ENCODE data around the gene INHBA. TPM values are rescaled to one million over a fixed set of nuclear protein-coding genes. Genes with fewer than 3 reads are reported as not detected.

Gene INHBA
- 10 to 100 TPM in 4 of 6 donors, 1 to 10 TPM in 2; 2.1 to 76.5 (median 42.4) TPM for total RNA-seq

- Histone ChIP-seq H3K27me3 (no peaks in the 10 kb centered on the region), H3K4me3 (no peak within 1 kb of the TSS), H3K4me1 (peaks cover 8 to 25% (median 19%) of the 10 kb centered on the region in 4 donors), H3K36me3 (no peaks in the 10 kb centered on the region), H3K9me3 (no peaks in the 10 kb centered on the region), H3K27ac (no peak within 1 kb of the TSS)
- ATAC-seq (ENCODE audit: low FRiP score in 2 of 2) (peak in 1 of 2 donors; percentile 23), DNase-seq (no peak)
- WGBS, 2 donors, result 61 to 76% methylated on average over 3 of the region's 3 CpGs
- TF ChIP-seq POLR2A (IDR thresholded peaks at IDR 0.05) (no peak), EP300 (IDR thresholded peaks at IDR 0.05) (no peak), POLR2AphosphoS5 (IDR thresholded peaks at IDR 0.05) (no peak), CTCF (IDR thresholded peaks at IDR 0.05) (no peak)
These were observed at the start of gene INHBA for GRCh38 chr7:41702635-41703371. TSS of gene INHBA (minus strand) at chr7:41703090. CDS start at chr7:41700374, 2,716 bp downstream.

- no peaks in the 10 kb centered on the region for H3K36me3 ChIP-seq
- ATAC-seq (ENCODE audit: low FRiP score in 2 of 2) (no peak), DNase-seq (no peak)
- 84 to 91% methylated on average over 2 of the region's 2 CpGs for WGBS, 2 donors
- H3K4me3 ChIP-seq, result no peak overlapping the region
- no peak overlapping the region for H3K27ac ChIP-seq
- peaks cover 0 to 16% (median 4%) of the 10 kb centered on the region in 4 donors for H3K9me3 ChIP-seq
- H3K4me1 ChIP-seq, result no peaks in the 10 kb centered on the region
- H3K27me3 ChIP-seq, result no peaks in the 10 kb centered on the region
- TF ChIP-seq EP300 (IDR thresholded peaks at IDR 0.05) (no peak), POLR2AphosphoS5 (IDR thresholded peaks at IDR 0.05) (no peak), POLR2A (IDR thresholded peaks at IDR 0.05) (no peak), CTCF (IDR thresholded peaks at IDR 0.05) (no peak)
These were observed 49.7 kb upstream of the INHBA start for GRCh38 chr7:41752615-41753014.

GRCh38 chr7:41750661-41751540, 48.0 kb upstream of the INHBA start:
- no peak for DNase-seq
- no peak overlapping the region for H3K27ac ChIP-seq
- H3K4me3 ChIP-seq, result no peak overlapping the region
- no peaks in the 10 kb centered on the region for H3K4me1 ChIP-seq
- no peaks in the 10 kb centered on the region for H3K27me3 ChIP-seq
- peaks cover 0 to 13% (median 4%) of the 10 kb centered on the region in 4 donors for H3K9me3 ChIP-seq
- 31 to 43% methylated on average over 1 of the region's 1 CpG for WGBS, 2 donors
- no peaks in the 10 kb centered on the region for H3K36me3 ChIP-seq
- TF ChIP-seq POLR2A (IDR thresholded peaks at IDR 0.05) (no peak), CTCF (IDR thresholded peaks at IDR 0.05) (no peak), POLR2AphosphoS5 (IDR thresholded peaks at IDR 0.05) (no peak), EP300 (IDR thresholded peaks at IDR 0.05) (no peak)
- ATAC-seq (ENCODE audit: low FRiP score in 2 of 2), result no peak

- no peak for DNase-seq
- TF ChIP-seq EP300 (IDR thresholded peaks at IDR 0.05) (no peak), CTCF (IDR thresholded peaks at IDR 0.05) (no peak), POLR2AphosphoS5 (IDR thresholded peaks at IDR 0.05) (no peak), POLR2A (IDR thresholded peaks at IDR 0.05) (no peak)
- ATAC-seq (ENCODE audit: low FRiP score in 2 of 2), result no peak
- H3K36me3 ChIP-seq, result no peaks in the 10 kb centered on the region
- no peaks in the 10 kb centered on the region for H3K9me3 ChIP-seq
- H3K4me1 ChIP-seq, result no peaks in the 10 kb centered on the region
- H3K27ac ChIP-seq, result no peak overlapping the region
- H3K27me3 ChIP-seq, result no peaks in the 10 kb centered on the region
- H3K4me3 ChIP-seq, result no peak overlapping the region
These were observed 45.1 kb upstream of the INHBA start for GRCh38 chr7:41747961-41748360.
